Ascending aorta (tissue), 2 donors: ENCODE data around the gene INTS14. TPM values are rescaled to one million over a fixed set of nuclear protein-coding genes. Genes with fewer than 3 reads are reported as not detected.

Experiments used
- DNase-seq, 2 donors: peaks; one replicate each; pipeline ENCODE4 v3.0.0-alpha.2; 2019; ENCODE audit warnings: low spot score in 2 of 2
- H3K27ac ChIP-seq, 2 donors: fragments of 200-600 bp; sonication (generic); one replicate each; pipeline ENCODE4 v1.5.1; 2016 to 2017; ENCODE audit warnings: mild to moderate bottlenecking in 1 of 2
- H3K27me3 ChIP-seq: fragments of 200-600 bp; sonication (generic); one replicate; pipeline ENCODE4 v1.5.1; 2017
- H3K36me3 ChIP-seq, 2 donors: fragments of 200-600 bp; sonication (generic); one replicate each; pipeline ENCODE4 v1.5.1; 2016
- H3K4me1 ChIP-seq, 2 donors: fragments of 200-600 bp; sonication (generic); one replicate each; pipeline ENCODE4 v1.5.1; 2016 to 2017; ENCODE audit warnings: mild to moderate bottlenecking in 1 of 2
- H3K4me3 ChIP-seq, 2 donors: fragments of 200-600 bp; sonication (generic); one replicate each; pipeline ENCODE4 v1.5.1; 2016 to 2017; ENCODE audit warnings: mild to moderate bottlenecking in 1 of 2
- H3K9me3 ChIP-seq, 2 donors: fragments of 200-600 bp; sonication (generic); one replicate each; pipeline ENCODE4 v1.5.1; 2016
- CTCF ChIP-seq, 3 experiments: fragments of 200-600 bp in 2 of 3; fragments of 450-650 bp in 1 of 3; sonication (generic) in 2 of 3; IDR thresholded peaks; one replicate each; pipeline ENCODE4 v1.5.1; 2016 to 2019; ENCODE audit warnings: antibody characterized with exemption in 3 of 3, mild to moderate bottlenecking in 1 of 3, moderate library complexity in 1 of 3
- intact Hi-C: fragments of 100-400 bp; cut with DNase I; formaldehyde crosslinking; loops from one replicate; pipeline ENCODE4 v1.15.1; 2023
- total RNA-seq: library from RNA; depleted of rRNA; stranded (reverse); fragments of >200 nt; gene quantifications from one replicate; pipeline ENCODE4 v1.1.0, GENCODE V29; 2016

Gene INTS14
- total RNA-seq, 1 donor from 2014 or later: 14.5 TPM

GRCh38 chr15:65653341-65653740 lies 42.4 kb upstream of the INTS14 start:
- no peak for DNase-seq
- Histone ChIP-seq H3K27me3 (no peaks in the 10 kb centered on the region), H3K27ac (no peak overlapping the region), H3K4me1 (no peaks in the 10 kb centered on the region), H3K36me3 (peaks cover 3 to 20% of the 10 kb centered on the region in 2 donors), H3K4me3 (no peak overlapping the region), H3K9me3 (no peaks in the 10 kb centered on the region)
- intact Hi-C loops: no loop called here
- TF ChIP-seq CTCF (IDR thresholded peaks at IDR 0.05): no peak

- Histone ChIP-seq H3K27me3 (no peaks in the 10 kb centered on the region), H3K27ac (peak overlapping the region in 1 of 2 donors; percentile 6), H3K4me3 (no peak overlapping the region), H3K4me1 (no peaks in the 10 kb centered on the region), H3K36me3 (peaks cover 3 to 20% of the 10 kb centered on the region in 2 donors), H3K9me3 (no peaks in the 10 kb centered on the region)
- no peak for DNase-seq
- TF ChIP-seq CTCF (IDR thresholded peaks at IDR 0.05): no peak
- intact Hi-C loops: no loop called here
These were observed 41.2 kb upstream of the INTS14 start for GRCh38 chr15:65651831-65652749.

GRCh38 chr15:65651042-65651322 lies 40.1 kb upstream of the INTS14 start:
- Histone ChIP-seq H3K4me1 (no peaks in the 10 kb centered on the region), H3K27me3 (no peaks in the 10 kb centered on the region), H3K4me3 (no peak overlapping the region), H3K36me3 (peaks cover 3 to 18% of the 10 kb centered on the region in 2 donors), H3K9me3 (no peaks in the 10 kb centered on the region), H3K27ac (no peak overlapping the region)
- TF ChIP-seq CTCF (IDR thresholded peaks at IDR 0.05): no peak
- no peak for DNase-seq
- intact Hi-C loops: no loop called here

GRCh38 chr15:65650312-65651041 lies 39.5 kb upstream of the INTS14 start:
- intact Hi-C loops: no loop called here
- DNase-seq: no peak

GRCh38 chr15:65646486-65646885 lies 35.6 kb upstream of the INTS14 start:
- Histone ChIP-seq H3K4me3 (no peak overlapping the region), H3K9me3 (no peaks in the 10 kb centered on the region), H3K4me1 (no peaks in the 10 kb centered on the region), H3K36me3 (peaks cover 0 to 3% of the 10 kb centered on the region in 2 donors), H3K27me3 (no peaks in the 10 kb centered on the region), H3K27ac (no peak overlapping the region)
- TF ChIP-seq CTCF (IDR thresholded peaks at IDR 0.05): no peak
- no peak for DNase-seq
- intact Hi-C loops: no loop called here

More at GRCh38 chr15:65650312-65651041, 39.5 kb upstream of the INTS14 start:
- Histone ChIP-seq H3K4me1 (no peaks in the 10 kb centered on the region), H3K27ac (no peak overlapping the region), H3K4me3 (no peak overlapping the region), H3K27me3 (no peaks in the 10 kb centered on the region), H3K9me3 (no peaks in the 10 kb centered on the region), H3K36me3 (peaks cover 3 to 13% of the 10 kb centered on the region in 2 donors)
- TF ChIP-seq CTCF (IDR thresholded peaks at IDR 0.05): no peak
